GM19468 (cell line): Measurements from ENCODE around the gene CSF2RB.

Experiments used
- ATAC-seq: cut with Tn5 transposase; IDR thresholded peaks from one replicate; pipeline ENCODE4 v1.9.1; 2021; ENCODE audit warnings: mild to moderate bottlenecking, moderate library complexity, moderate number of reproducible peaks; ENCODE audit not compliant: unreplicated experiment; ENCODE audit errors: extremely low read depth

CSF2RB gene

GRCh38 chr22:36886016-36886415 lies 27.4 kb upstream of the CSF2RB start:
- no peak for ATAC-seq

GRCh38 chr22:36887162-36887561 lies 26.3 kb upstream of the CSF2RB start:
- ATAC-seq: no peak

GRCh38 chr22:36891646-36892045 lies 21.8 kb upstream of the CSF2RB start:
- ATAC-seq: no peak

GRCh38 chr22:36892292-36892691 lies 21.1 kb upstream of the CSF2RB start:
- no peak for ATAC-seq

- ATAC-seq: no peak
Measured at GRCh38 chr22:36893262-36893661, 20.2 kb upstream of the CSF2RB start.

- ATAC-seq: no peak
Measured at GRCh38 chr22:36894266-36894665, 19.2 kb upstream of the CSF2RB start.

GRCh38 chr22:36897611-36898010 lies 15.8 kb upstream of the CSF2RB start:
- ATAC-seq: no peak

GRCh38 chr22:36898690-36899089 lies 14.7 kb upstream of the CSF2RB start:
- no peak for ATAC-seq

- ATAC-seq: no peak
Measured at GRCh38 chr22:36899498-36899897, 13.9 kb upstream of the CSF2RB start.

GRCh38 chr22:36900225-36900624 lies 13.2 kb upstream of the CSF2RB start:
- no peak for ATAC-seq

- ATAC-seq: no peak
Measured at GRCh38 chr22:36900880-36901279, 12.5 kb upstream of the CSF2RB start.

GRCh38 chr22:36901411-36902142 lies 11.9 kb upstream of the CSF2RB start:
- no peak for ATAC-seq

GRCh38 chr22:36902143-36902926 lies 11.1 kb upstream of the CSF2RB start:
- no peak for ATAC-seq

GRCh38 chr22:36904260-36904880 lies 9.1 kb upstream of the CSF2RB start:
- ATAC-seq: no peak

- no peak for ATAC-seq
Measured at GRCh38 chr22:36907253-36908195, 5.9 kb upstream of the CSF2RB start.

GRCh38 chr22:36910461-36910860 lies 3.0 kb upstream of the CSF2RB start:
- ATAC-seq: no peak

GRCh38 chr22:36911887-36912661 lies 1.4 kb upstream of the CSF2RB start:
- ATAC-seq: no peak

- ATAC-seq: no peak
Measured at GRCh38 chr22:36912694-36913426, 568 bp upstream of the CSF2RB start.

GRCh38 chr22:36914390-36914752 lies 943 bp downstream of the CSF2RB start:
- no peak for ATAC-seq
